Fibroblast of pulmonary artery (primary cell): ENCODE data around the gene BSDC1.

Experiments
- DNase-seq: peaks from one replicate; pipeline ENCODE4 v3.0.0-alpha.2; 2010; ENCODE audit warnings: low read depth
- H3K4me3 ChIP-seq: replicated peaks from 2 replicates; pipeline ENCODE4 v1.5.1; 2011; ENCODE audit warnings: low read depth, mild to moderate bottlenecking, control low read depth, low read length, moderate library complexity
- CTCF ChIP-seq: IDR thresholded peaks from 2 replicates; pipeline ENCODE4 v1.5.1; 2011; ENCODE audit warnings: mild to moderate bottlenecking, control low read depth, low read length, inconsistent platforms; ENCODE audit errors: missing control alignments

The BSDC1 gene

GRCh38 chr1:32377541-32378220 lies 16.6 kb downstream of the BSDC1 start:
- no peak for DNase-seq
- no peak for TF ChIP-seq CTCF
- H3K4me3 ChIP-seq = no peak overlapping the region

- no peak overlapping the region for H3K4me3 ChIP-seq
- DNase-seq = no peak
- TF ChIP-seq CTCF = no peak
Observed at GRCh38 chr1:32376199-32376598, 18.0 kb downstream of the BSDC1 start.

- no peak overlapping the region for H3K4me3 ChIP-seq
- no peak for TF ChIP-seq CTCF
- no peak for DNase-seq
Observed at GRCh38 chr1:32373996-32374592, 20.1 kb downstream of the BSDC1 start.

GRCh38 chr1:32372149-32372756 lies 22.0 kb downstream of the BSDC1 start:
- TF ChIP-seq CTCF = no peak
- no peak for DNase-seq

GRCh38 chr1:32367912-32368635 lies 26.2 kb downstream of the BSDC1 start:
- no peak for TF ChIP-seq CTCF
- no peak for DNase-seq
- no peak overlapping the region for H3K4me3 ChIP-seq

More at GRCh38 chr1:32372149-32372756, 22.0 kb downstream of the BSDC1 start:
- no peak overlapping the region for H3K4me3 ChIP-seq

- TF ChIP-seq CTCF = no peak
- H3K4me3 ChIP-seq = no peak overlapping the region
- no peak for DNase-seq
Observed at GRCh38 chr1:32365445-32365844, 28.8 kb downstream of the BSDC1 start.
